ENCODE results near the gene RBM7.

RBM7 gene

DNA sequence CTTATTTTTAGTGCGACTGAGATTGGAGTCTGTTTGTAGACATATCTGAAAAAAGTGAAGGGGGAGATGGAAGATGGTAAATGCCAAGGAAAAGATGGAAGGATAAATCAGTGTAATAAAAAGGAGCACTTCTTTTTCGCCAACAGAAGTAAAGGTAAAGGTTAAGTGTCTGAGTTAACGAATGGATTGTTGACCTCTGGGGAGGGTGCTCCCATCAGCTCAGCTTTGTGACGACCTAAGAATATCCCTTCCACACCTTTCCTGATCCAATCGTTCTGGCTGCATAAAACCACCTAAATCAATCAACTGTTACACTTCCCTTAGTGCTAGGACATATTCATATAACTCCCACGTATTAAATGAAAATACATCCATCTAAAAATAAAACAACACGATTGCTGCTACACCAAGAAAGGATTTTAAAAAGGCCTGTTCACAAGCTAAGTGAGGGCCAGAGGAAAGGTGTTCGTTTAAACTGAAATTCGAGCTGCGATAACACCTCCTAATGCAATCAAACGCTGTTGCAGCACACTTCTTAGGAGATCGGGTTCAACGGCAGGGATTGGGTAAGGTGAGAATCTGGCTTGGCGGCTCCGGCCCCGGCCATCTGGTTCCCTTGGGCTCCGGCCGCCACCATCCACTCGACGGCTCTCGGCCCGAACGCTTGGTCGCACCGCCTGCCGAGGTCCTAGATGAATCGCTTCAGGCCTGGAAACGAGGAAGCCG, 813 bp upstream of the RBM7 start:
- Histone ChIP-seq H3K27me3 (ENCODE audit: low read depth, low read length) (no peaks in the 10 kb centered on the region), H3K4me1 (ENCODE audit: low read length) (peaks cover 33% of the 10 kb centered on the region), H3K9ac (ENCODE audit: low read length) (peak overlapping the region; percentile 93), H3K9me3 (ENCODE audit: insufficient read depth, low read length) (no peaks in the 10 kb centered on the region), H2AFZ (ENCODE audit: low read depth, low read length) (0 out of 2 replicates have a peak overlapping the region, but pooled peaks have one; percentile 59), H3K79me2 (ENCODE audit: low read length) (peaks cover 61% of the 10 kb centered on the region), H3K4me2 (ENCODE audit: low read length) (peak overlapping the region; percentile 94), H3K36me3 (replicated peaks; ENCODE audit: low read depth, low read length) (peaks cover 8% of the 10 kb centered on the region), H3K27ac (ENCODE audit: low read length) (peak overlapping the region; percentile 78), H4K20me1 (ENCODE audit: insufficient read depth, low read length) (peaks cover 10% of the 10 kb centered on the region), H3K4me3 (ENCODE audit: low read length) (peak overlapping the region; percentile 91)
- TF ChIP-seq, protein P1, sequence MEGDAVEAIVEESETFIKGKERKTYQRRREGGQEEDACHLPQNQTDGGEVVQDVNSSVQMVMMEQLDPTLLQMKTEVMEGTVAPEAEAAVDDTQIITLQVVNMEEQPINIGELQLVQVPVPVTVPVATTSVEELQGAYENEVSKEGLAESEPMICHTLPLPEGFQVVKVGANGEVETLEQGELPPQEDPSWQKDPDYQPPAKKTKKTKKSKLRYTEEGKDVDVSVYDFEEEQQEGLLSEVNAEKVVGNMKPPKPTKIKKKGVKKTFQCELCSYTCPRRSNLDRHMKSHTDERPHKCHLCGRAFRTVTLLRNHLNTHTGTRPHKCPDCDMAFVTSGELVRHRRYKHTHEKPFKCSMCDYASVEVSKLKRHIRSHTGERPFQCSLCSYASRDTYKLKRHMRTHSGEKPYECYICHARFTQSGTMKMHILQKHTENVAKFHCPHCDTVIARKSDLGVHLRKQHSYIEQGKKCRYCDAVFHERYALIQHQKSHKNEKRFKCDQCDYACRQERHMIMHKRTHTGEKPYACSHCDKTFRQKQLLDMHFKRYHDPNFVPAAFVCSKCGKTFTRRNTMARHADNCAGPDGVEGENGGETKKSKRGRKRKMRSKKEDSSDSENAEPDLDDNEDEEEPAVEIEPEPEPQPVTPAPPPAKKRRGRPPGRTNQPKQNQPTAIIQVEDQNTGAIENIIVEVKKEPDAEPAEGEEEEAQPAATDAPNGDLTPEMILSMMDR (IDR thresholded peaks at IDR 0.05; ENCODE audit: low read depth, low read length) = no peak
- no peak for TF ChIP-seq EZH2phosphoT487 (IDR thresholded peaks at IDR 0.05; ENCODE audit: low read depth)

- no peak for TF ChIP-seq EZH2phosphoT487 (IDR thresholded peaks at IDR 0.05; ENCODE audit: low read depth)
- TF ChIP-seq, protein P1 (IDR thresholded peaks at IDR 0.05; ENCODE audit: low read depth, low read length) = no peak; the same call in 1 of the 2 replicates
- Histone ChIP-seq H3K27me3 (ENCODE audit: low read depth, low read length) (no peaks in the 10 kb centered on the region), H3K9me3 (ENCODE audit: insufficient read depth, low read length) (no peaks in the 10 kb centered on the region), H4K20me1 (ENCODE audit: insufficient read depth, low read length) (peaks cover 15% of the 10 kb centered on the region), H2AFZ (ENCODE audit: low read depth, low read length) (peak overlapping the region; percentile 43; the same call in 1 of the 2 replicates), H3K4me2 (ENCODE audit: low read length) (peak overlapping the region; percentile 78), H3K79me2 (ENCODE audit: low read length) (peaks cover 69% of the 10 kb centered on the region), H3K4me1 (ENCODE audit: low read length) (peaks cover 36% of the 10 kb centered on the region), H3K27ac (ENCODE audit: low read length) (peak overlapping the region; percentile 78), H3K9ac (ENCODE audit: low read length) (peak overlapping the region; percentile 93), H3K4me3 (ENCODE audit: low read length) (peak overlapping the region; percentile 91), H3K36me3 (replicated peaks; ENCODE audit: low read depth, low read length) (peaks cover 19% of the 10 kb centered on the region)
Observed at GRCh38 chr11:114400915-114401223, 403 bp downstream of the RBM7 start.

- no peaks in the 10 kb centered on the region for H3K9me3 ChIP-seq (ENCODE audit: insufficient read depth, low read length)
- H3K9ac ChIP-seq (ENCODE audit: low read length) = peak overlapping the region; percentile 93
- peak overlapping the region; percentile 91 for H3K4me3 ChIP-seq (ENCODE audit: low read length)
- TF ChIP-seq, protein P1 (IDR thresholded peaks at IDR 0.05; ENCODE audit: low read depth, low read length) = no peak
- H3K79me2 ChIP-seq (ENCODE audit: low read length) = peaks cover 69% of the 10 kb centered on the region
- H3K4me2 ChIP-seq (ENCODE audit: low read length) = peak overlapping the region; percentile 78
- peaks cover 36% of the 10 kb centered on the region for H3K4me1 ChIP-seq (ENCODE audit: low read length)
- H4K20me1 ChIP-seq (ENCODE audit: insufficient read depth, low read length) = peaks cover 15% of the 10 kb centered on the region
- peak overlapping the region; percentile 78 for H3K27ac ChIP-seq (ENCODE audit: low read length)
- H2AFZ ChIP-seq (ENCODE audit: low read depth, low read length) = no peak overlapping the region
- peaks cover 22% of the 10 kb centered on the region for H3K36me3 ChIP-seq (replicated peaks; ENCODE audit: low read depth, low read length)
- H3K27me3 ChIP-seq (ENCODE audit: low read depth, low read length) = no peaks in the 10 kb centered on the region
Observed at GRCh38 chr11:114401311-114401710, 845 bp downstream of the RBM7 start.

- Histone ChIP-seq H3K79me2 (ENCODE audit: low read length) (no peaks in the 10 kb centered on the region), H4K20me1 (ENCODE audit: insufficient read depth, low read length) (no peaks in the 10 kb centered on the region), H3K36me3 (replicated peaks; ENCODE audit: low read depth, low read length) (peaks cover 15% of the 10 kb centered on the region), H3K4me2 (ENCODE audit: low read length) (no peak overlapping the region), H3K9me3 (ENCODE audit: insufficient read depth, low read length) (no peaks in the 10 kb centered on the region), H2AFZ (ENCODE audit: low read depth, low read length) (no peak overlapping the region), H3K4me1 (ENCODE audit: low read length) (no peaks in the 10 kb centered on the region), H3K27ac (ENCODE audit: low read length) (no peak overlapping the region), H3K4me3 (ENCODE audit: low read length) (no peak overlapping the region), H3K9ac (ENCODE audit: low read length) (no peak overlapping the region), H3K27me3 (ENCODE audit: low read depth, low read length) (no peaks in the 10 kb centered on the region)
- no peak for TF ChIP-seq EZH2phosphoT487 (IDR thresholded peaks at IDR 0.05; ENCODE audit: low read depth)
- TF ChIP-seq, protein P1 (IDR thresholded peaks at IDR 0.05; ENCODE audit: low read depth, low read length) = no peak
Observed at GRCh38 chr11:114412946-114413345, 12.5 kb downstream of the RBM7 start.

Measured in OCI-LY3 (cell line).